ENCODE data around the gene CARD18. TPM values are rescaled to one million over a fixed set of nuclear protein-coding genes. Genes with fewer than 3 reads are reported as not detected.
"Not testable (repeated sequence)": the region's sequence is repeated elsewhere in the genome, so short reads cannot be mapped to it uniquely, and the experiment has no call there.

CARD18 gene
- total RNA-seq, 1 donor = not detected

- no peak for TF ChIP-seq CTCF (IDR thresholded peaks at IDR 0.05; ENCODE audit: extremely low read depth, low read depth, low read length)
- Histone ChIP-seq H3K9me3 (ENCODE audit: low read depth, low read length) (no peaks in the 10 kb centered on the region), H3K4me2 (ENCODE audit: insufficient read depth, low read length) (no peak overlapping the region), H3K27me3 (ENCODE audit: insufficient read depth, low read length) (no peaks in the 10 kb centered on the region), H3K27ac (ENCODE audit: low read depth, low read length) (no peak overlapping the region), H4K20me1 (ENCODE audit: insufficient read depth, low read length) (no peaks in the 10 kb centered on the region), H3K36me3 (ENCODE audit: insufficient read depth, low read length) (no peaks in the 10 kb centered on the region), H2AFZ (ENCODE audit: low read length) (no peak overlapping the region), H3K4me3 (ENCODE audit: insufficient read depth, low read length) (no peak overlapping the region), H3K79me2 (ENCODE audit: insufficient read depth, low read length) (no peaks in the 10 kb centered on the region), H3K4me1 (ENCODE audit: insufficient read depth, low read length) (no peaks in the 10 kb centered on the region)
- no peak for DNase-seq (ENCODE audit: insufficient read length, low spot score, missing footprints)
These were observed 38.5 kb downstream of the CARD18 start for GRCh38 chr11:105100981-105101630.

GRCh38 chr11:105100206-105100605 is 39.4 kb downstream of the CARD18 start:
- Histone ChIP-seq H3K4me3 (ENCODE audit: insufficient read depth, low read length) (no peak overlapping the region), H3K79me2 (ENCODE audit: insufficient read depth, low read length) (no peaks in the 10 kb centered on the region), H3K4me2 (ENCODE audit: insufficient read depth, low read length) (no peak overlapping the region), H3K27me3 (ENCODE audit: insufficient read depth, low read length) (no peaks in the 10 kb centered on the region), H3K4me1 (ENCODE audit: insufficient read depth, low read length) (no peaks in the 10 kb centered on the region), H4K20me1 (ENCODE audit: insufficient read depth, low read length) (no peaks in the 10 kb centered on the region), H3K9me3 (ENCODE audit: low read depth, low read length) (no peaks in the 10 kb centered on the region), H3K27ac (ENCODE audit: low read depth, low read length) (no peak overlapping the region), H3K36me3 (ENCODE audit: insufficient read depth, low read length) (no peaks in the 10 kb centered on the region), H2AFZ (ENCODE audit: low read length) (no peak overlapping the region)
- DNase-seq (ENCODE audit: insufficient read length, low spot score, missing footprints) = no peak
- TF ChIP-seq CTCF (IDR thresholded peaks at IDR 0.05; ENCODE audit: extremely low read depth, low read depth, low read length) = no peak

- not testable (repeated sequence) for DNase-seq (ENCODE audit: insufficient read length, low spot score, missing footprints); H3K27ac ChIP-seq (ENCODE audit: low read depth, low read length); H3K4me3 ChIP-seq (ENCODE audit: insufficient read depth, low read length); H2AFZ ChIP-seq (ENCODE audit: low read length); H3K4me2 ChIP-seq (ENCODE audit: insufficient read depth, low read length); H3K9me3 ChIP-seq (ENCODE audit: low read depth, low read length); H3K36me3 ChIP-seq (ENCODE audit: insufficient read depth, low read length); H3K27me3 ChIP-seq (ENCODE audit: insufficient read depth, low read length); H4K20me1 ChIP-seq (ENCODE audit: insufficient read depth, low read length); H3K4me1 ChIP-seq (ENCODE audit: insufficient read depth, low read length); H3K79me2 ChIP-seq (ENCODE audit: insufficient read depth, low read length)
These were observed 40.0 kb downstream of the CARD18 start for GRCh38 chr11:105099594-105099993.

GRCh38 chr11:105092256-105093239 is 47.0 kb downstream of the CARD18 start:
- no peaks in the 10 kb centered on the region for H3K9me3 ChIP-seq (ENCODE audit: low read depth, low read length)
- TF ChIP-seq CTCF (IDR thresholded peaks at IDR 0.05; ENCODE audit: extremely low read depth, low read depth, low read length) = no peak

More at GRCh38 chr11:105092256-105093239, 47.0 kb downstream of the CARD18 start:
- DNase-seq (ENCODE audit: insufficient read length, low spot score, missing footprints) = no peak
- Histone ChIP-seq H3K36me3 (ENCODE audit: insufficient read depth, low read length) (no peaks in the 10 kb centered on the region), H3K4me1 (ENCODE audit: insufficient read depth, low read length) (no peaks in the 10 kb centered on the region), H4K20me1 (ENCODE audit: insufficient read depth, low read length) (no peaks in the 10 kb centered on the region), H3K4me2 (ENCODE audit: insufficient read depth, low read length) (no peak overlapping the region), H2AFZ (ENCODE audit: low read length) (no peak overlapping the region), H3K79me2 (ENCODE audit: insufficient read depth, low read length) (no peaks in the 10 kb centered on the region), H3K27ac (ENCODE audit: low read depth, low read length) (no peak overlapping the region), H3K4me3 (ENCODE audit: insufficient read depth, low read length) (no peak overlapping the region), H3K27me3 (ENCODE audit: insufficient read depth, low read length) (no peaks in the 10 kb centered on the region)

Other genes with a start within 250 kb of the CARD18 start
- not detected in 2 replicates for gene CASP12, start 241.3 kb downstream of the CARD18 start, total RNA-seq
- 138 and 152 TPM in 2 replicates for gene CASP4, start 171.2 kb downstream of the CARD18 start, total RNA-seq
- gene CASP5, start 116.6 kb downstream of the CARD18 start, total RNA-seq = 0.36 TPM in 1 of 2 replicates, not detected in the other
- 13.6 and 14.1 TPM in 2 replicates for gene CASP1, start 104.6 kb downstream of the CARD18 start, total RNA-seq
- gene CARD16, start 94.4 kb downstream of the CARD18 start, total RNA-seq = 2.9 and 4.1 TPM in 2 replicates

Data from osteoblast (primary cell).